Sigmoid colon (tissue), 7 donors: Measurements from ENCODE around the gene LRCH1. TPM values are rescaled to one million over a fixed set of nuclear protein-coding genes. Genes with fewer than 3 reads are reported as not detected.

Experiments
- DNase-seq: peaks from one replicate; pipeline ENCODE4 v3.0.0-alpha.2; 2019
- H3K27ac ChIP-seq, 4 donors: fragments of 200-600 bp; sonication (generic); one replicate each; pipeline ENCODE4 v1.5.1; 2016 to 2019; ENCODE audit warnings: mild to moderate bottlenecking in 1 of 4
- H3K27me3 ChIP-seq, 3 donors: fragments of 200-600 bp; sonication (generic); one replicate each; pipeline ENCODE4 v1.5.1; 2019; ENCODE audit warnings: mild to moderate bottlenecking in 1 of 3
- H3K36me3 ChIP-seq, 4 donors: fragments of 200-600 bp; sonication (generic); one replicate each; pipeline ENCODE4 v1.5.1; 2016 to 2019
- H3K4me1 ChIP-seq, 4 donors: fragments of 200-600 bp; sonication (generic); one replicate each; pipeline ENCODE4 v1.5.1; 2017 to 2019
- H3K4me3 ChIP-seq, 4 donors: fragments of 200-600 bp; sonication (generic); one replicate each; pipeline ENCODE4 v1.5.1; 2017 to 2019; ENCODE audit warnings: mild to moderate bottlenecking in 2 of 4, moderate library complexity in 1 of 4
- H3K9me3 ChIP-seq, 4 donors: fragments of 200-600 bp in 3 of 4; sonication (generic) in 3 of 4; one replicate each; pipeline versions ENCODE4 v1.5.1 to v1.6.1; 2013 to 2019
- CTCF ChIP-seq, 4 experiments: fragments of 450-650 bp in 3 of 4; fragments of 200-600 bp in 1 of 4; IDR thresholded peaks; one replicate each; pipeline ENCODE4 v1.5.1; 2016 to 2019; ENCODE audit warnings: antibody characterized with exemption in 4 of 4, mild to moderate bottlenecking in 3 of 4, moderate library complexity in 2 of 4
- EP300 ChIP-seq, 4 donors: sonication (generic); formaldehyde crosslinking; IDR thresholded peaks; one replicate each; pipeline ENCODE4 v1.6.1; 2017; ENCODE audit warnings: antibody characterized with exemption in 4 of 4
- POLR2A ChIP-seq, 2 donors: fragments of 450-650 bp; IDR thresholded peaks; one replicate each; pipeline ENCODE4 v1.6.1; 2016; ENCODE audit warnings: antibody characterized with exemption in 2 of 2, mild to moderate bottlenecking in 2 of 2, moderate library complexity in 2 of 2
- POLR2AphosphoS5 ChIP-seq, 4 donors: sonication (generic); formaldehyde crosslinking; IDR thresholded peaks; one replicate each; pipeline ENCODE4 v1.6.1; 2017; ENCODE audit warnings: antibody characterized with exemption in 4 of 4
- WGBS, 2 donors: extraction: QIAGEN DNeasy Blood & Tissue Kit; methylation state at CpG; one replicate each; pipeline ENCODE4 v1.1.7; 2013; 5-methylcytosine and 5-hydroxymethylcytosine counted together
- intact Hi-C: fragments of 100-400 bp; cut with DNase I; formaldehyde crosslinking; loops from one replicate; pipeline ENCODE4 v1.15.1; 2023
- polyA plus RNA-seq, 3 donors: library from polyadenylated mRNA; stranded (reverse); fragments of 200-250 nt; gene quantifications; one replicate each; pipeline ENCODE4 v1.2.3, GENCODE V29; 2013
- total RNA-seq, 4 donors: library from RNA; depleted of rRNA; stranded (reverse); fragments of >200 nt; gene quantifications; one replicate each; pipeline ENCODE4 v1.1.0, GENCODE V29; 2016
- donor health status: healthy with polysubstance abuse.
- donor health status: Bipolar disorder and iron deficiency.
- donor health status: healthy.

Gene LRCH1
- total and polyA plus RNA-seq, 7 donors, result 4.2 to 54.0 (median 32.4) TPM

- H3K27me3 ChIP-seq, result no peaks in the 10 kb centered on the region
- H3K4me3 ChIP-seq, result no peak overlapping the region
- DNase-seq, result no peak
- WGBS, 2 donors, result 73 to 82% methylated on average over 4 of the region's 4 CpGs
- intact Hi-C loops, result no loop called here
- H3K27ac ChIP-seq, result no peak overlapping the region
- H3K4me1 ChIP-seq, result peaks cover 0 to 4% (median 2%) of the 10 kb centered on the region in 4 donors
- H3K9me3 ChIP-seq, result no peaks in the 10 kb centered on the region
- TF ChIP-seq CTCF (IDR thresholded peaks at IDR 0.05) (no peak), EP300 (IDR thresholded peaks at IDR 0.05) (no peak), POLR2A (IDR thresholded peaks at IDR 0.05) (no peak), POLR2AphosphoS5 (IDR thresholded peaks at IDR 0.05) (no peak)
- H3K36me3 ChIP-seq, result peaks cover 0 to 17% (median 5%) of the 10 kb centered on the region in 4 donors
Measured at GRCh38 chr13:46717275-46717674, 164.3 kb downstream of the LRCH1 start.

- 50 to 63% methylated on average over 2 of the region's 2 CpGs for WGBS, 2 donors
- Histone ChIP-seq H3K36me3 (peaks cover 0 to 17% (median 2%) of the 10 kb centered on the region in 4 donors), H3K27me3 (no peaks in the 10 kb centered on the region), H3K27ac (no peak overlapping the region), H3K4me3 (no peak overlapping the region), H3K4me1 (peaks cover 0 to 4% (median 2%) of the 10 kb centered on the region in 4 donors), H3K9me3 (no peaks in the 10 kb centered on the region)
- DNase-seq, result no peak
- intact Hi-C loops, result no loop called here
- no peak for TF ChIP-seq EP300 (IDR thresholded peaks at IDR 0.05)
- no peak for TF ChIP-seq POLR2AphosphoS5 (IDR thresholded peaks at IDR 0.05)
- TF ChIP-seq POLR2A (IDR thresholded peaks at IDR 0.05), result no peak
- no peak for TF ChIP-seq CTCF (IDR thresholded peaks at IDR 0.05)
Measured at GRCh38 chr13:46717856-46718255, 164.9 kb downstream of the LRCH1 start.

- peaks cover 7 to 29% (median 23%) of the 10 kb centered on the region in 4 donors for H3K36me3 ChIP-seq
- intact Hi-C loops, result loop anchor here (10.0 kb wide), 1 partner anchor 65 kb away; no protein-coding TSS in a partner anchor
- H3K27me3 ChIP-seq, result no peaks in the 10 kb centered on the region
- H3K4me1 ChIP-seq, result peaks cover 0 to 4% (median 2%) of the 10 kb centered on the region in 4 donors
- TF ChIP-seq POLR2A (IDR thresholded peaks at IDR 0.05) (no peak), POLR2AphosphoS5 (IDR thresholded peaks at IDR 0.05) (no peak), CTCF (IDR thresholded peaks at IDR 0.05) (no peak), EP300 (IDR thresholded peaks at IDR 0.05) (no peak)
- no peak overlapping the region for H3K4me3 ChIP-seq
- no peak for DNase-seq
- 93 to 97% methylated on average over 8 of the region's 8 CpGs for WGBS, 2 donors
- H3K27ac ChIP-seq, result no peak overlapping the region
- no peaks in the 10 kb centered on the region for H3K9me3 ChIP-seq
Measured at GRCh38 chr13:46720189-46720588, 167.2 kb downstream of the LRCH1 start.

- Histone ChIP-seq H3K4me1 (peaks cover 0 to 4% (median 2%) of the 10 kb centered on the region in 4 donors), H3K4me3 (no peak overlapping the region), H3K27me3 (no peaks in the 10 kb centered on the region), H3K27ac (no peak overlapping the region), H3K36me3 (peaks cover 7 to 38% (median 26%) of the 10 kb centered on the region in 4 donors), H3K9me3 (no peaks in the 10 kb centered on the region)
- no peak for DNase-seq
- intact Hi-C loops, result loop anchor here (1.0 to 10.0 kb wide), 3 partner anchors 64 to 228 kb away; no protein-coding TSS in a partner anchor
- WGBS, 2 donors, result 30 to 36% methylated on average over 4 of the region's 4 CpGs
- peak in 1 of 4 donors; percentile 13 for TF ChIP-seq POLR2AphosphoS5 (IDR thresholded peaks at IDR 0.05)
- no peak for TF ChIP-seq EP300 (IDR thresholded peaks at IDR 0.05)
- peak; percentile 56 to 83 (median 66) for TF ChIP-seq CTCF (IDR thresholded peaks at IDR 0.05)
- no peak for TF ChIP-seq POLR2A (IDR thresholded peaks at IDR 0.05)
Measured at GRCh38 chr13:46721054-46721453, 168.1 kb downstream of the LRCH1 start.

- WGBS, 2 donors, result 93% methylated on average over 5 of the region's 5 CpGs
- intact Hi-C loops, result loop anchor here (10.0 kb wide), 1 partner anchor 58 kb away; no protein-coding TSS in a partner anchor
Measured at GRCh38 chr13:46726347-46726746, 173.4 kb downstream of the LRCH1 start.

More at GRCh38 chr13:46726347-46726746, 173.4 kb downstream of the LRCH1 start:
- no peak overlapping the region for H3K4me3 ChIP-seq
- H3K9me3 ChIP-seq, result no peaks in the 10 kb centered on the region
- peaks cover 13 to 86% (median 44%) of the 10 kb centered on the region in 4 donors for H3K36me3 ChIP-seq
- no peak overlapping the region for H3K27ac ChIP-seq
- H3K27me3 ChIP-seq, result no peaks in the 10 kb centered on the region
- DNase-seq, result no peak
- TF ChIP-seq POLR2A (IDR thresholded peaks at IDR 0.05) (no peak), POLR2AphosphoS5 (IDR thresholded peaks at IDR 0.05) (no peak), CTCF (IDR thresholded peaks at IDR 0.05) (no peak), EP300 (IDR thresholded peaks at IDR 0.05) (no peak)
- H3K4me1 ChIP-seq, result no peaks in the 10 kb centered on the region
